Liver (tissue), 9 donors: Measurements from ENCODE around the gene AQP12A. TPM values are rescaled to one million over a fixed set of nuclear protein-coding genes. Genes with fewer than 3 reads are reported as not detected.

Source experiments
- DNase-seq: peaks from one replicate; pipeline ENCODE4 v3.0.0-alpha.2; 2017; ENCODE audit warnings: low spot score
- H3K27ac ChIP-seq, 2 donors: one replicate each; pipeline ENCODE4 v1.7.0; 2013; ENCODE audit warnings: inconsistent platforms in 2 of 2, low read length in 2 of 2, control low read depth in 1 of 2, low read depth in 1 of 2, mild to moderate bottlenecking in 1 of 2
- H3K27me3 ChIP-seq, 4 donors: one replicate each; pipeline versions ENCODE4 v1.6.1 to v1.7.0; 2013; ENCODE audit warnings: low read length in 3 of 4, inconsistent platforms in 1 of 4, mild to moderate bottlenecking in 1 of 4, moderate library complexity in 1 of 4; ENCODE audit not compliant: control insufficient read depth in 4 of 4, insufficient read depth in 4 of 4
- H3K36me3 ChIP-seq, 4 donors: one replicate each; pipeline versions ENCODE4 v1.6.1 to v1.7.0; 2013; ENCODE audit warnings: low read length in 3 of 4, mild to moderate bottlenecking in 3 of 4, low read depth in 1 of 4, moderate library complexity in 1 of 4; ENCODE audit not compliant: control insufficient read depth in 4 of 4, insufficient read depth in 3 of 4
- H3K4me1 ChIP-seq, 4 donors: one replicate each; pipeline versions ENCODE4 v1.6.1 to v1.7.0; 2013; ENCODE audit warnings: low read length in 3 of 4, mild to moderate bottlenecking in 3 of 4, moderate library complexity in 1 of 4; ENCODE audit not compliant: control insufficient read depth in 4 of 4, insufficient read depth in 4 of 4
- H3K4me3 ChIP-seq, 3 donors: one replicate each; pipeline versions ENCODE4 v1.6.1 to v1.7.0; 2013; ENCODE audit warnings: low read length in 3 of 3, control low read depth in 1 of 3, low read depth in 1 of 3, mild to moderate bottlenecking in 1 of 3
- H3K9ac ChIP-seq, 2 donors: one replicate each; pipeline ENCODE4 v1.7.0; 2013; ENCODE audit warnings: low read length in 2 of 2, mild to moderate bottlenecking in 2 of 2, moderate library complexity in 2 of 2, control low read depth in 1 of 2, low read depth in 1 of 2
- H3K9me3 ChIP-seq, 4 donors: one replicate each; pipeline versions ENCODE4 v1.6.1 to v1.7.0; 2013; ENCODE audit warnings: low read length in 3 of 4; ENCODE audit not compliant: control insufficient read depth in 4 of 4
- EGR1 ChIP-seq, 2 donors: IDR thresholded peaks; 2 replicates each; pipeline ENCODE4 v1.6.1; 2016 to 2018; ENCODE audit warnings: antibody characterized with exemption in 2 of 2, low read depth in 2 of 2
- FOXA1 ChIP-seq: IDR thresholded peaks from 2 replicates; pipeline ENCODE4 v1.6.1; 2016; ENCODE audit warnings: antibody characterized with exemption
- FOXA2 ChIP-seq: IDR thresholded peaks from 2 replicates; pipeline ENCODE4 v1.6.1; 2016; ENCODE audit warnings: antibody characterized with exemption
- HNF4G ChIP-seq: IDR thresholded peaks from 2 replicates; pipeline ENCODE4 v1.6.1; 2016; ENCODE audit warnings: antibody characterized with exemption
- JUND ChIP-seq, 2 donors: IDR thresholded peaks; 2 replicates each; pipeline ENCODE4 v1.6.1; 2016; ENCODE audit warnings: antibody characterized with exemption in 2 of 2
- NR2F2 ChIP-seq: IDR thresholded peaks from 2 replicates; pipeline ENCODE4 v1.6.1; 2016; ENCODE audit warnings: antibody characterized with exemption
- RAD21 ChIP-seq, 2 donors: IDR thresholded peaks; 2 replicates each; pipeline ENCODE4 v1.6.1; 2016; ENCODE audit warnings: antibody characterized with exemption in 2 of 2, mild to moderate bottlenecking in 2 of 2
- RXRA ChIP-seq, 2 donors: IDR thresholded peaks; 2 replicates each; pipeline ENCODE4 v1.6.1; 2017 to 2018; ENCODE audit warnings: antibody characterized with exemption in 2 of 2, mild to moderate bottlenecking in 1 of 2
- SP1 ChIP-seq: IDR thresholded peaks from 2 replicates; pipeline ENCODE4 v1.6.1; 2018; ENCODE audit warnings: antibody characterized with exemption, mild to moderate bottlenecking
- TAF1 ChIP-seq: conservative IDR thresholded peaks from 2 replicates; pipeline ENCODE4 v1.6.1; 2016; ENCODE audit warnings: antibody characterized with exemption, mild to moderate bottlenecking
- YY1 ChIP-seq: IDR thresholded peaks from 2 replicates; pipeline ENCODE4 v1.6.1; 2016; ENCODE audit warnings: antibody characterized with exemption, mild to moderate bottlenecking
- WGBS: extraction: QIAGEN DNeasy Blood & Tissue Kit; methylation state at CpG from one replicate; pipeline ENCODE4 v1.1.7; 2013; 5-methylcytosine and 5-hydroxymethylcytosine counted together
- polyA plus RNA-seq, 2 donors: library from polyadenylated mRNA; stranded (reverse) in 1 of 2; unstranded in 1 of 2; fragments of 200-250 nt in 1 of 2; fragments of >200 nt in 1 of 2; fragmentation: Nextera tagmentation in 1 of 2; extraction: Ambion mirVana in 1 of 2; gene quantifications; one replicate each; pipeline versions ENCODE4 v1.2.1 to v1.2.3, GENCODE V29; 2013 to 2015
- total RNA-seq, 2 donors: library from RNA; depleted of rRNA; stranded (reverse); fragments of >200 nt; gene quantifications; one replicate each; pipeline ENCODE4 v1.2.3, GENCODE V29; 2014
- TF ChIP-seq, protein P1 (sequence below): IDR thresholded peaks from 2 replicates; pipeline ENCODE4 v1.6.1; 2016; ENCODE audit warnings: antibody characterized with exemption
- TF ChIP-seq, protein P2 (sequence below): fragments of 150-350 bp; IDR thresholded peaks from 2 replicates; pipeline ENCODE4 v1.5.1; 2017; ENCODE audit warnings: improper control_type of control experiment, low read depth, low read length; ENCODE audit not compliant: missing input control
- TF ChIP-seq, protein P3 (sequence below): IDR thresholded peaks from 2 replicates; pipeline ENCODE4 v1.6.1; 2016; ENCODE audit warnings: antibody characterized with exemption
- TF ChIP-seq, protein P4 (sequence below): IDR thresholded peaks from 2 replicates; pipeline ENCODE4 v1.6.1; 2016; ENCODE audit warnings: antibody characterized with exemption
- donor health status: healthy.
- donor health status: healthy.
- donor health status: healthy.
- donor health status: healthy.
- donor health status: healthy.

The AQP12A gene
- total and polyA plus RNA-seq, 4 donors: not detected

DNA sequence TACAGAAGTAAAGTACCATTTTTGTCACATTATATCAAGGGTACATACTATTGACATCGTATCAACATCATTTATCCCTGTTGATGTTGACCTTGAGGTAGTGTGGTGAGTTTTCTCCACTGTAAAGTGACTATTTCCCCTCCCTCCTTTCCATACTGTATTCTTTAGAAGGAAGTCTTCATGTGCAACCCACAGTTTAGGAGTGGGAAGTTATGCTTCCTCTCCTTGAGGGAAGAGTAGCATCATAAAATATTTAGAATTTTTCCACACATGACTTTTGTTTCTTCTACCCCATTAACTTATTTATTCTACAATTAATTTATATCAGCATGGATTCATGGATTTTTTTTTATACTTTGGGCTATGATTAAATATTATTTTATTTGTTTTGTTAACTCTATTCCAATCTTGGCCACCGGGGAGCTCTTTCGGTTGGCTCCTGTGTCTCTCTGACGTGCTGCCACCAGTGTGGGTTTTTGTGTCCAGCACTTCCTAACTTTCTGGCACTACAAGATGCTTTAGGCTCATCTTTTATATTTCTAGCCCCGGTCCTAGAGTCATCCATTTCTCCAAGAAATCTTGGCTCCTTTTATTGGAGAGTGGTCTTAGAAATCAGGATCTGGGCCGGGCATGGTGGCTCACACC, 28.0 kb upstream of the AQP12A start:
- DNase-seq: no peak
- peaks cover 2 to 15% (median 3%) of the 10 kb centered on the region in 4 donors for H3K9me3 ChIP-seq
- no peak overlapping the region for H3K4me3 ChIP-seq
- no peaks in the 10 kb centered on the region for H3K27me3 ChIP-seq
- no peaks in the 10 kb centered on the region for H3K36me3 ChIP-seq
- H3K4me1 ChIP-seq: no peaks in the 10 kb centered on the region
- 72% methylated on average over 6 of the region's 6 CpGs for WGBS
- no peak overlapping the region for H3K9ac ChIP-seq
- H3K27ac ChIP-seq: no peak overlapping the region
- TF ChIP-seq EGR1 (IDR thresholded peaks at IDR 0.05; ENCODE audit: low read depth in 2 of 2) (no peak), HNF4G (no peak), FOXA2 (no peak), NR2F2 (no peak)
- TF ChIP-seq, protein P1, sequence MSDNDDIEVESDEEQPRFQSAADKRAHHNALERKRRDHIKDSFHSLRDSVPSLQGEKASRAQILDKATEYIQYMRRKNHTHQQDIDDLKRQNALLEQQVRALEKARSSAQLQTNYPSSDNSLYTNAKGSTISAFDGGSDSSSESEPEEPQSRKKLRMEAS: no peak
- TF ChIP-seq, protein P2, sequence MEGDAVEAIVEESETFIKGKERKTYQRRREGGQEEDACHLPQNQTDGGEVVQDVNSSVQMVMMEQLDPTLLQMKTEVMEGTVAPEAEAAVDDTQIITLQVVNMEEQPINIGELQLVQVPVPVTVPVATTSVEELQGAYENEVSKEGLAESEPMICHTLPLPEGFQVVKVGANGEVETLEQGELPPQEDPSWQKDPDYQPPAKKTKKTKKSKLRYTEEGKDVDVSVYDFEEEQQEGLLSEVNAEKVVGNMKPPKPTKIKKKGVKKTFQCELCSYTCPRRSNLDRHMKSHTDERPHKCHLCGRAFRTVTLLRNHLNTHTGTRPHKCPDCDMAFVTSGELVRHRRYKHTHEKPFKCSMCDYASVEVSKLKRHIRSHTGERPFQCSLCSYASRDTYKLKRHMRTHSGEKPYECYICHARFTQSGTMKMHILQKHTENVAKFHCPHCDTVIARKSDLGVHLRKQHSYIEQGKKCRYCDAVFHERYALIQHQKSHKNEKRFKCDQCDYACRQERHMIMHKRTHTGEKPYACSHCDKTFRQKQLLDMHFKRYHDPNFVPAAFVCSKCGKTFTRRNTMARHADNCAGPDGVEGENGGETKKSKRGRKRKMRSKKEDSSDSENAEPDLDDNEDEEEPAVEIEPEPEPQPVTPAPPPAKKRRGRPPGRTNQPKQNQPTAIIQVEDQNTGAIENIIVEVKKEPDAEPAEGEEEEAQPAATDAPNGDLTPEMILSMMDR: no peak

DNA sequence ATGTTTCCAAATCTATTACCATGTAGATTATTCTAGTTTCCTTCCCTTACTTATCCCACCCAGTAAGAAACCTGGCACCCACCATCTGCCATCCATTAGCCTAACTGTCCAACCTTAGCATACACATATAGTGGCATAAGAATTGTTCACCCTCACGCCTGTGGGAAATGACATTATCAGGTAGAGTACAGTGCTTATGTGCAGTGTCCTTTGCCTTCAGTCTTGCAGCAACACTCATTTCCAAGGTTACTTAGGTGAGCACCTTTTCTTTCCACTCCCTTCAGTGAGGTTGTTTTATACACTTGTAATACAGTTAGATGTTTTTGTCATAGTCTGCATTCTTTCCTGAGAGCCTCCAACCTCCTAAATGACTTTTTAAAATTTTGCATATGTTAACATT, 27.0 kb upstream of the AQP12A start:
- no peaks in the 10 kb centered on the region for H3K4me1 ChIP-seq
- DNase-seq: no peak
- H3K9me3 ChIP-seq: peaks cover 2 to 15% (median 3%) of the 10 kb centered on the region in 4 donors
- H3K27me3 ChIP-seq: no peaks in the 10 kb centered on the region
- no peaks in the 10 kb centered on the region for H3K36me3 ChIP-seq
- no peak overlapping the region for H3K9ac ChIP-seq
- H3K4me3 ChIP-seq: no peak overlapping the region
- WGBS: 68% methylated on average over 1 of the region's 1 CpG
- H3K27ac ChIP-seq: no peak overlapping the region
- TF ChIP-seq RXRA (IDR thresholded peaks at IDR 0.05): no peak
- TF ChIP-seq, protein P3, sequence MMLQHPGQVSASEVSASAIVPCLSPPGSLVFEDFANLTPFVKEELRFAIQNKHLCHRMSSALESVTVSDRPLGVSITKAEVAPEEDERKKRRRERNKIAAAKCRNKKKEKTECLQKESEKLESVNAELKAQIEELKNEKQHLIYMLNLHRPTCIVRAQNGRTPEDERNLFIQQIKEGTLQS: no peak
- TF ChIP-seq JUND (IDR thresholded peaks at IDR 0.05): no peak
- TF ChIP-seq, protein P4, sequence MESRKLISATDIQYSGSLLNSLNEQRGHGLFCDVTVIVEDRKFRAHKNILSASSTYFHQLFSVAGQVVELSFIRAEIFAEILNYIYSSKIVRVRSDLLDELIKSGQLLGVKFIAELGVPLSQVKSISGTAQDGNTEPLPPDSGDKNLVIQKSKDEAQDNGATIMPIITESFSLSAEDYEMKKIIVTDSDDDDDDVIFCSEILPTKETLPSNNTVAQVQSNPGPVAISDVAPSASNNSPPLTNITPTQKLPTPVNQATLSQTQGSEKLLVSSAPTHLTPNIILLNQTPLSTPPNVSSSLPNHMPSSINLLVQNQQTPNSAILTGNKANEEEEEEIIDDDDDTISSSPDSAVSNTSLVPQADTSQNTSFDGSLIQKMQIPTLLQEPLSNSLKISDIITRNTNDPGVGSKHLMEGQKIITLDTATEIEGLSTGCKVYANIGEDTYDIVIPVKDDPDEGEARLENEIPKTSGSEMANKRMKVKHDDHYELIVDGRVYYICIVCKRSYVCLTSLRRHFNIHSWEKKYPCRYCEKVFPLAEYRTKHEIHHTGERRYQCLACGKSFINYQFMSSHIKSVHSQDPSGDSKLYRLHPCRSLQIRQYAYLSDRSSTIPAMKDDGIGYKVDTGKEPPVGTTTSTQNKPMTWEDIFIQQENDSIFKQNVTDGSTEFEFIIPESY: no peak
- TF ChIP-seq, protein P1: no peak
- TF ChIP-seq FOXA1: no peak
- no peak for TF ChIP-seq HNF4G
- no peak for TF ChIP-seq NR2F2

DNA sequence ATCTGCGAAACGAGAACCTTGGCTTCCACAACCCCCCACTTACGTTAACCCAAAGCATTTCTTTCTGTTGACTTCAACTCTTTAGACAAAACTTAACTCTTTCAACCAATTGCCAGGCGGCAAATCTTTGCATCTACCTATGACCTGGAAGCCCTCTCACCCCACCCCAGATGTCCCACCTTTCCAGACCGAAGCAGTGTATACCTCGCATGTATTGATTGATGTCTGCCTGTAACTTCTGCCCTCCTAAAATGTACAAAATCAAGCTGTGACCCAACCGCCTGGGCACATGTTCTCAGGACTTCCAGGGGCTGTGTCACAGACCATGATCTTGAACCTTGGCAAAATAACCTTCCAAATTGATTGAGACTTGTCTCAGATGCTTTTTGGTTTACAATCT, 21.3 kb upstream of the AQP12A start:
- 58% methylated on average over 7 of the region's 7 CpGs for WGBS
- DNase-seq: no peak
- no peak overlapping the region for H3K9ac ChIP-seq
- H3K4me3 ChIP-seq: no peak overlapping the region
- H3K4me1 ChIP-seq: peaks cover 0 to 7% (median 0%) of the 10 kb centered on the region in 4 donors
- no peak overlapping the region for H3K27ac ChIP-seq
- H3K36me3 ChIP-seq: no peaks in the 10 kb centered on the region
- peaks cover 0 to 2% (median 0%) of the 10 kb centered on the region in 4 donors for H3K27me3 ChIP-seq
- H3K9me3 ChIP-seq: no peaks in the 10 kb centered on the region
- TF ChIP-seq, protein P2: no peak
- TF ChIP-seq FOXA1 (no peak), EGR1 (IDR thresholded peaks at IDR 0.05; ENCODE audit: low read depth in 2 of 2) (no peak), YY1 (no peak), SP1 (no peak), HNF4G (no peak), TAF1 (no peak), RAD21 (IDR thresholded peaks at IDR 0.05) (no peak)
- TF ChIP-seq, protein P1: no peak
- TF ChIP-seq, protein P3: no peak
- TF ChIP-seq, protein P4: no peak
